ENCODE data around the gene OR2AJ1. TPM values are rescaled to one million over a fixed set of nuclear protein-coding genes. Genes with fewer than 3 reads are reported as not detected.
A peak's percentile ranks its signal among the peaks of the same experiment; 100 is the strongest.

OR2AJ1 gene
- total RNA-seq, 2 experiments from 2014 or later: not detected

GRCh38 chr1:247904122-247904521 lies 20.6 kb upstream of the OR2AJ1 start:
- no peak for ATAC-seq
- H3K9me3 Mint-ChIP-seq: peaks cover 18% of the 10 kb centered on the region
- no peak for TF ChIP-seq CTCF (IDR thresholded peaks at IDR 0.05)
- no peaks in the 10 kb centered on the region for H3K27me3 Mint-ChIP-seq
- H3K27ac Mint-ChIP-seq: no peak overlapping the region
- H3K36me3 Mint-ChIP-seq (ENCODE audit: low read depth): peaks cover 5% of the 10 kb centered on the region
- no peak for DNase-seq
- POLR2A ChIA-PET: no interaction called here
- CTCF ChIA-PET: no interaction called here
- peaks cover 13% of the 10 kb centered on the region for H3K4me1 Mint-ChIP-seq (ENCODE audit: low read depth)
- no peak overlapping the region for H3K4me3 Mint-ChIP-seq
- intact Hi-C loops (cut with micrococcal nuclease): no loop called here

GRCh38 chr1:247905181-247905580 lies 19.5 kb upstream of the OR2AJ1 start:
- DNase-seq (no peak), ATAC-seq (no peak)
- no peaks in the 10 kb centered on the region for H3K27me3 Mint-ChIP-seq
- H3K4me3 Mint-ChIP-seq: no peak overlapping the region
- intact Hi-C loops (cut with micrococcal nuclease): no loop called here
- POLR2A ChIA-PET: no interaction called here
- H3K36me3 Mint-ChIP-seq (ENCODE audit: low read depth): peaks cover 5% of the 10 kb centered on the region
- H3K4me1 Mint-ChIP-seq (ENCODE audit: low read depth): peaks cover 13% of the 10 kb centered on the region
- no peak overlapping the region for H3K27ac Mint-ChIP-seq
- H3K9me3 Mint-ChIP-seq: peaks cover 12% of the 10 kb centered on the region
- TF ChIP-seq CTCF (IDR thresholded peaks at IDR 0.05): no peak
- CTCF ChIA-PET: no interaction called here

GRCh38 chr1:247905910-247906503 lies 18.7 kb upstream of the OR2AJ1 start:
- Mint-ChIP-seq H3K4me3 (peak overlapping the region; percentile 34), H3K36me3 (ENCODE audit: low read depth) (peaks cover 5% of the 10 kb centered on the region), H3K27me3 (no peaks in the 10 kb centered on the region), H3K4me1 (ENCODE audit: low read depth) (peaks cover 13% of the 10 kb centered on the region), H3K27ac (peak overlapping the region; percentile 28), H3K9me3 (peaks cover 12% of the 10 kb centered on the region)
- no peak for DNase-seq
- no peak for TF ChIP-seq CTCF (IDR thresholded peaks at IDR 0.05)
- ATAC-seq: no peak
- ChIA-PET POLR2A (interaction anchor here (0.9 kb wide), 1 partner anchor 37 kb away, joined by 4 read pairs; no protein-coding TSS in a partner anchor), CTCF (interaction anchor here (0.8 kb wide), 1 partner anchor 30 kb away, joined by 3 read pairs; no protein-coding TSS in a partner anchor)
- intact Hi-C loops (cut with micrococcal nuclease): no loop called here

GRCh38 chr1:247906504-247907047 lies 18.1 kb upstream of the OR2AJ1 start:
- Mint-ChIP-seq H3K36me3 (ENCODE audit: low read depth) (peaks cover 5% of the 10 kb centered on the region), H3K27ac (peak overlapping the region; percentile 28), H3K4me3 (peak overlapping the region; percentile 34), H3K4me1 (ENCODE audit: low read depth) (peaks cover 13% of the 10 kb centered on the region), H3K9me3 (peaks cover 12% of the 10 kb centered on the region), H3K27me3 (no peaks in the 10 kb centered on the region)
- TF ChIP-seq CTCF (IDR thresholded peaks at IDR 0.05): peak; percentile 27
- CTCF ChIA-PET: interaction anchor here (0.8 kb wide), 1 partner anchor 30 kb away, joined by 3 read pairs; no protein-coding TSS in a partner anchor
- POLR2A ChIA-PET: interaction anchor here (0.9 kb wide), 1 partner anchor 37 kb away, joined by 4 read pairs; no protein-coding TSS in a partner anchor
- intact Hi-C loops (cut with micrococcal nuclease): no loop called here
- peak; percentile 88 for ATAC-seq
- DNase-seq: peak; percentile 38

- Mint-ChIP-seq H3K36me3 (ENCODE audit: low read depth) (peaks cover 5% of the 10 kb centered on the region), H3K27me3 (no peaks in the 10 kb centered on the region), H3K4me3 (no peak overlapping the region), H3K4me1 (ENCODE audit: low read depth) (peaks cover 13% of the 10 kb centered on the region), H3K9me3 (peaks cover 6% of the 10 kb centered on the region), H3K27ac (no peak overlapping the region)
- POLR2A ChIA-PET: no interaction called here
- DNase-seq (no peak), ATAC-seq (no peak)
- CTCF ChIA-PET: interaction anchor here (0.8 kb wide), 1 partner anchor 51 kb away, joined by 3 read pairs; no protein-coding TSS in a partner anchor
- intact Hi-C loops (cut with micrococcal nuclease): no loop called here
- TF ChIP-seq CTCF (IDR thresholded peaks at IDR 0.05): no peak
Measured at GRCh38 chr1:247908766-247909165, 15.9 kb upstream of the OR2AJ1 start.
